ENCODE data around the gene RC3H2. TPM values are rescaled to one million over a fixed set of nuclear protein-coding genes. Genes with fewer than 3 reads are reported as not detected.

Gene RC3H2
- 29.2 and 48.5 TPM in 2 replicates for total RNA-seq (2014; rRNA removed; shearing (Covaris generic))

- in situ Hi-C loops (cut with HindIII; ENCODE audit: low sequenced_read_pairs), result no loop called here
- peak; percentile 100 for DNase-seq (ENCODE audit: low spot score)
Observed at GRCh38 chr9:122904823-122905710, at the start of gene RC3H2. Gene RC3H2 (minus strand): TSS chr9:122905359. CDS start chr9:122897509, 7,850 bp downstream.

GRCh38 chr9:122954253-122954691 is 49.1 kb upstream of the RC3H2 start:
- DNase-seq (ENCODE audit: low spot score), result no peak
- in situ Hi-C loops (cut with HindIII; ENCODE audit: low sequenced_read_pairs), result no loop called here

- DNase-seq (ENCODE audit: low spot score), result no peak
- in situ Hi-C loops (cut with HindIII; ENCODE audit: low sequenced_read_pairs), result no loop called here
Observed at GRCh38 chr9:122951056-122951455, 45.9 kb upstream of the RC3H2 start.

- DNase-seq (ENCODE audit: low spot score), result no peak
- in situ Hi-C loops (cut with HindIII; ENCODE audit: low sequenced_read_pairs), result no loop called here
Observed at GRCh38 chr9:122950263-122950662, 45.1 kb upstream of the RC3H2 start.

- in situ Hi-C loops (cut with HindIII; ENCODE audit: low sequenced_read_pairs), result no loop called here
- no peak for DNase-seq (ENCODE audit: low spot score)
Observed at GRCh38 chr9:122949696-122950095, 44.5 kb upstream of the RC3H2 start.

GRCh38 chr9:122948313-122948712 is 43.2 kb upstream of the RC3H2 start:
- in situ Hi-C loops (cut with HindIII; ENCODE audit: low sequenced_read_pairs), result no loop called here
- DNase-seq (ENCODE audit: low spot score), result no peak

GRCh38 chr9:122946461-122947005 is 41.4 kb upstream of the RC3H2 start:
- no peak for DNase-seq (ENCODE audit: low spot score)
- in situ Hi-C loops (cut with HindIII; ENCODE audit: low sequenced_read_pairs), result no loop called here

- no peak for DNase-seq (ENCODE audit: low spot score)
- in situ Hi-C loops (cut with HindIII; ENCODE audit: low sequenced_read_pairs), result no loop called here
Observed at GRCh38 chr9:122944960-122945888, 40.1 kb upstream of the RC3H2 start.

GRCh38 chr9:122941582-122942234 is 36.5 kb upstream of the RC3H2 start:
- in situ Hi-C loops (cut with HindIII; ENCODE audit: low sequenced_read_pairs), result no loop called here
- DNase-seq (ENCODE audit: low spot score), result no peak

GRCh38 chr9:122940749-122941581 is 35.8 kb upstream of the RC3H2 start, which contains the start of gene RABGAP1:
Gene RABGAP1 (plus strand): TSS chr9:122941020. CDS start chr9:122957060, 16,040 bp downstream.
- peak; percentile 99 for DNase-seq (ENCODE audit: low spot score)
- in situ Hi-C loops (cut with HindIII; ENCODE audit: low sequenced_read_pairs), result no loop called here

- in situ Hi-C loops (cut with HindIII; ENCODE audit: low sequenced_read_pairs), result no loop called here
- DNase-seq (ENCODE audit: low spot score), result no peak
Observed at GRCh38 chr9:122940454-122940748, 35.2 kb upstream of the RC3H2 start.

GRCh38 chr9:122939601-122940000 is 34.4 kb upstream of the RC3H2 start:
- DNase-seq (ENCODE audit: low spot score), result no peak
- in situ Hi-C loops (cut with HindIII; ENCODE audit: low sequenced_read_pairs), result no loop called here

GRCh38 chr9:122936883-122937282 is 31.7 kb upstream of the RC3H2 start:
- no peak for DNase-seq (ENCODE audit: low spot score)
- in situ Hi-C loops (cut with HindIII; ENCODE audit: low sequenced_read_pairs), result no loop called here

- in situ Hi-C loops (cut with HindIII; ENCODE audit: low sequenced_read_pairs), result no loop called here
- no peak for DNase-seq (ENCODE audit: low spot score)
Observed at GRCh38 chr9:122936464-122936863, 31.3 kb upstream of the RC3H2 start.

GRCh38 chr9:122931226-122932121 is 26.3 kb upstream of the RC3H2 start, which contains the start of gene ZBTB26:
Gene ZBTB26 (minus strand): TSS chr9:122931512. CDS start chr9:122919934, 11,578 bp downstream.
- in situ Hi-C loops (cut with HindIII; ENCODE audit: low sequenced_read_pairs), result no loop called here
- DNase-seq (ENCODE audit: low spot score), result peak; percentile 95

GRCh38 chr9:122930541-122931225 is 25.5 kb upstream of the RC3H2 start:
- in situ Hi-C loops (cut with HindIII; ENCODE audit: low sequenced_read_pairs), result no loop called here
- no peak for DNase-seq (ENCODE audit: low spot score)

Measured in G401 (cell line).